HepG2 (cell line): ENCODE measurements around the gene NEK6. TPM values are rescaled to one million over a fixed set of nuclear protein-coding genes. Genes with fewer than 3 reads are reported as not detected.

Experiments used
- ATF7 ChIP-seq, 2 experiments: fragments of 450-650 bp in 1 of 2; sonication (generic) in 1 of 2; formaldehyde crosslinking in 1 of 2; IDR thresholded peaks; 2 replicates each; pipeline versions ENCODE4 v1.4.0 to v1.6.1; 2016 to 2020; ENCODE audit warnings: antibody characterized with exemption in 1 of 2, mild to moderate bottlenecking in 1 of 2, missing genetic modification reagents in 1 of 2
- CBX1 ChIP-seq: IDR thresholded peaks from one replicate; pipeline ENCODE4 v1.6.1; 2016; ENCODE audit warnings: antibody characterized with exemption, low read depth
- GATAD1 ChIP-seq: IDR thresholded peaks from 2 replicates; pipeline ENCODE4 v1.6.1; 2016; ENCODE audit warnings: missing genetic modification reagents, missing compliant biosample characterization
- HDAC1 ChIP-seq: sonication (generic); formaldehyde crosslinking; IDR thresholded peaks from 2 replicates; pipeline ENCODE4 v1.5.1; 2020; ENCODE audit warnings: mild to moderate bottlenecking, missing genetic modification reagents
- IRX3 ChIP-seq: sonication (generic); formaldehyde crosslinking; IDR thresholded peaks from 2 replicates; pipeline ENCODE4 v1.8.1; 2023; ENCODE audit warnings: mild to moderate bottlenecking, low read depth, missing genetic modification reagents, borderline replicate concordance
- MBD4 ChIP-seq: IDR thresholded peaks from 2 replicates; pipeline ENCODE4 v1.6.1; 2012; ENCODE audit warnings: low read length, inconsistent platforms, borderline replicate concordance
- NONO ChIP-seq, 2 experiments: fragments of 450-650 bp in 1 of 2; sonication (generic) in 1 of 2; formaldehyde crosslinking in 1 of 2; IDR thresholded peaks in 1 of 2; conservative IDR thresholded peaks in 1 of 2; 2 replicates each; pipeline versions ENCODE4 v1.6.1 to v1.8.0; 2017 to 2022; ENCODE audit warnings: mild to moderate bottlenecking in 1 of 2, missing genetic modification reagents in 1 of 2, moderate library complexity in 1 of 2
- PHF8 ChIP-seq: sonication (generic); formaldehyde crosslinking; IDR thresholded peaks from 2 replicates; pipeline ENCODE4 v1.5.0; 2020; ENCODE audit warnings: missing genetic modification reagents
- RBFOX2 ChIP-seq: fragments of 200-400 bp; formaldehyde crosslinking; IDR thresholded peaks from 2 replicates; pipeline ENCODE4 v1.6.1; 2017; ENCODE audit warnings: low read depth, mild to moderate bottlenecking, low read length
- SALL1 ChIP-seq: sonication (generic); formaldehyde crosslinking; IDR thresholded peaks from 2 replicates; pipeline ENCODE4 v1.8.0; 2022; ENCODE audit warnings: mild to moderate bottlenecking, missing genetic modification reagents
- ZNF382 ChIP-seq: sonication (generic); formaldehyde crosslinking; IDR thresholded peaks from 2 replicates; pipeline ENCODE4 v1.5.0; 2020; ENCODE audit warnings: missing genetic modification reagents, mild to moderate bottlenecking, borderline replicate concordance
- ZNF781 ChIP-seq: sonication (generic); formaldehyde crosslinking; IDR thresholded peaks from 2 replicates; pipeline ENCODE4 v1.5.1; 2020; ENCODE audit warnings: borderline replicate concordance, mild to moderate bottlenecking, missing genetic modification reagents; ENCODE audit errors: not compliant biosample characterization
- ZNF883 ChIP-seq: sonication (generic); formaldehyde crosslinking; IDR thresholded peaks from 2 replicates; pipeline ENCODE4 v1.5.1; 2020; ENCODE audit warnings: mild to moderate bottlenecking, missing genetic modification reagents; ENCODE audit errors: not compliant biosample characterization
- ZNF891 ChIP-seq: sonication (generic); formaldehyde crosslinking; IDR thresholded peaks from 2 replicates; pipeline ENCODE4 v1.5.0; 2020; ENCODE audit warnings: mild to moderate bottlenecking, missing genetic modification reagents
- polyA plus RNA-seq, 8 experiments: library from polyadenylated mRNA; depleted of rRNA in 3 of 8; stranded (reverse) in 7 of 8; unstranded in 1 of 8; fragments of >200 nt; fragmentation: Illumina TruSeq in 4 of 8; extraction: Trizol in 4 of 8; gene quantifications; 2 replicates each; pipeline versions ENCODE4 v1.2.1 to v1.2.3, GENCODE V29; 2011 to 2016; ENCODE audit warnings: low read depth in 4 of 8, missing spikeins in 1 of 8, mixed read lengths in 1 of 8; ENCODE audit not compliant: insufficient read depth in 1 of 8
- total RNA-seq, 5 experiments: library from RNA; depleted of rRNA; stranded (reverse); fragments of >200 nt; fragmentation: Illumina TruSeq; extraction: Trizol; gene quantifications; 2 replicates each; pipeline ENCODE4 v1.2.3, GENCODE V29; 2016; ENCODE audit warnings: low read depth in 1 of 5
- TF ChIP-seq, protein P1 (sequence below): sonication (generic); formaldehyde crosslinking; IDR thresholded peaks from 2 replicates; pipeline ENCODE4 v1.4.0; 2020; ENCODE audit warnings: missing genetic modification reagents, mild to moderate bottlenecking, borderline replicate concordance
- TF ChIP-seq, protein P2 (sequence below): fragments of 450-650 bp; IDR thresholded peaks from 2 replicates; pipeline ENCODE4 v1.6.1; 2017; ENCODE audit warnings: mild to moderate bottlenecking
- TF ChIP-seq, protein P3 (sequence below): sonication (generic); formaldehyde crosslinking; IDR thresholded peaks from 2 replicates; pipeline ENCODE4 v1.8.1; 2023; ENCODE audit warnings: mild to moderate bottlenecking, missing genetic modification reagents
- TF ChIP-seq, protein P4 (sequence below): sonication (generic); formaldehyde crosslinking; IDR thresholded peaks from 2 replicates; pipeline ENCODE4 v1.8.1; 2023; ENCODE audit warnings: mild to moderate bottlenecking, moderate library complexity, missing genetic modification reagents

Gene NEK6
- total and polyA plus RNA-seq, 2 of the 13 experiments (the other 11 are each of a cell fraction or from before 2014, with no cell fraction given), result 30.4 to 119 TPM

DNA sequence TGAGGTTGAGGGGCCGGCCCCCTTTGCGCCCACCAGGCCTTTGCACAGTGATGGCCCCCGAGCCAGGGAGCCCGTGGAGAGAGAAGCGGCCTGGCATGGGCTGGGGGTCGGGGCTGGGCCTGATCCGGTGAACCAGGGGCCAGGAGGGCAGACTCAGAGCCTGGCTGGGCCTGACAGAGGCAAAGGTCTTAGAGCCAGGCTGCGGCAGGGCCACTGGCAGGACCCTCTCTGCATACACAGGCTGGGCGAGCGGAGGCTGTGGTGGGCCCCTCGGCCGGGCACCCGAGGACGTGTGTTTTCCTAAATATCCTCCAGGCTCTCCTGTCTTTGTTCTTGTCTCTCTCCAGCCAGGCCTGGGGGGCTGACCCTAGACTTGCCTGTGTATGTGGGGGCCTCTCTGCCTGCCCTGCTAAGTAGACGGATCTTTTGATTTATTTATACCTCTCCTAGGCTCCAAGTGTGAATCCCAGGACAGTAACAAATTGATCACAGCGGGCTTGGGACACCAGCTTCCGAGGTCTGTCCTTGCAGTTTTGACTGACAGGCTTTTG is 933 bp downstream of the NEK6 start (continued):
- TF ChIP-seq, protein P1, sequence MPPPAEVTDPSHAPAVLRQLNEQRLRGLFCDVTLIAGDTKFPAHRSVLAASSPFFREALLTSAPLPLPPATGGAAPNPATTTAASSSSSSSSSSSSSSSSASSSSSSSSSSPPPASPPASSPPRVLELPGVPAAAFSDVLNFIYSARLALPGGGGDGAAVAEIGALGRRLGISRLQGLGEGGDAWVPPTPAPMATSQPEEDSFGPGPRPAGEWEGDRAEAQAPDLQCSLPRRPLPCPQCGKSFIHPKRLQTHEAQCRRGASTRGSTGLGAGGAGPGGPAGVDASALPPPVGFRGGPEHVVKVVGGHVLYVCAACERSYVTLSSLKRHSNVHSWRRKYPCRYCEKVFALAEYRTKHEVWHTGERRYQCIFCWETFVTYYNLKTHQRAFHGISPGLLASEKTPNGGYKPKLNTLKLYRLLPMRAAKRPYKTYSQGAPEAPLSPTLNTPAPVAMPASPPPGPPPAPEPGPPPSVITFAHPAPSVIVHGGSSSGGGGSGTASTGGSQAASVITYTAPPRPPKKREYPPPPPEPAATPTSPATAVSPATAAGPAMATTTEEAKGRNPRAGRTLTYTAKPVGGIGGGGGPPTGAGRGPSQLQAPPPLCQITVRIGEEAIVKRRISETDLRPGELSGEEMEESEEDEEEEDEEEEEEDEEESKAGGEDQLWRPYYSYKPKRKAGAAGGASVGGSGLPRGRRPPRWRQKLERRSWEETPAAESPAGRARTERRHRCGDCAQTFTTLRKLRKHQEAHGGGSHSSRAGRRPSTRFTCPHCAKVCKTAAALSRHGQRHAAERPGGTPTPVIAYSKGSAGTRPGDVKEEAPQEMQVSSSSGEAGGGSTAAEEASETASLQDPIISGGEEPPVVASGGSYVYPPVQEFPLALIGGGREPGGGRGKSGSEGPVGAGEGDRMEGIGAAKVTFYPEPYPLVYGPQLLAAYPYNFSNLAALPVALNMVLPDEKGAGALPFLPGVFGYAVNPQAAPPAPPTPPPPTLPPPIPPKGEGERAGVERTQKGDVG (CRISPR knock-in tag), result 0 out of 2 replicates have a peak, but pooled peaks have one; percentile 53
- no peak for TF ChIP-seq CBX1
- peak; percentile 61 for TF ChIP-seq ZNF883 (CRISPR knock-in tag)
- TF ChIP-seq ZNF891 (CRISPR knock-in tag), result no peak
- TF ChIP-seq IRX3 (CRISPR knock-in tag), result peak; percentile 9; the same call in 1 of the 2 replicates
- TF ChIP-seq GATAD1 (CRISPR knock-in tag), result no peak
- TF ChIP-seq ATF7 (IDR thresholded peaks at IDR 0.05), result no peak
- no peak for TF ChIP-seq ATF7 (CRISPR knock-in tag; IDR thresholded peaks at IDR 0.05)
- TF ChIP-seq MBD4, result no peak
- no peak for TF ChIP-seq NONO (IDR thresholded peaks at IDR 0.05)
- 0 out of 2 replicates have a peak, but pooled peaks have one; percentile 16 for TF ChIP-seq NONO (CRISPR knock-in tag; conservative IDR thresholded peaks at IDR 0.05)
- TF ChIP-seq SALL1 (CRISPR knock-in tag), result peak; percentile 47
- TF ChIP-seq, protein P2, sequence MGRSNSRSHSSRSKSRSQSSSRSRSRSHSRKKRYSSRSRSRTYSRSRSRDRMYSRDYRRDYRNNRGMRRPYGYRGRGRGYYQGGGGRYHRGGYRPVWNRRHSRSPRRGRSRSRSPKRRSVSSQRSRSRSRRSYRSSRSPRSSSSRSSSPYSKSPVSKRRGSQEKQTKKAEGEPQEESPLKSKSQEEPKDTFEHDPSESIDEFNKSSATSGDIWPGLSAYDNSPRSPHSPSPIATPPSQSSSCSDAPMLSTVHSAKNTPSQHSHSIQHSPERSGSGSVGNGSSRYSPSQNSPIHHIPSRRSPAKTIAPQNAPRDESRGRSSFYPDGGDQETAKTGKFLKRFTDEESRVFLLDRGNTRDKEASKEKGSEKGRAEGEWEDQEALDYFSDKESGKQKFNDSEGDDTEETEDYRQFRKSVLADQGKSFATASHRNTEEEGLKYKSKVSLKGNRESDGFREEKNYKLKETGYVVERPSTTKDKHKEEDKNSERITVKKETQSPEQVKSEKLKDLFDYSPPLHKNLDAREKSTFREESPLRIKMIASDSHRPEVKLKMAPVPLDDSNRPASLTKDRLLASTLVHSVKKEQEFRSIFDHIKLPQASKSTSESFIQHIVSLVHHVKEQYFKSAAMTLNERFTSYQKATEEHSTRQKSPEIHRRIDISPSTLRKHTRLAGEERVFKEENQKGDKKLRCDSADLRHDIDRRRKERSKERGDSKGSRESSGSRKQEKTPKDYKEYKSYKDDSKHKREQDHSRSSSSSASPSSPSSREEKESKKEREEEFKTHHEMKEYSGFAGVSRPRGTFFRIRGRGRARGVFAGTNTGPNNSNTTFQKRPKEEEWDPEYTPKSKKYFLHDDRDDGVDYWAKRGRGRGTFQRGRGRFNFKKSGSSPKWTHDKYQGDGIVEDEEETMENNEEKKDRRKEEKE, result no peak
- peak; percentile 44; the same call in 1 of the 2 replicates for TF ChIP-seq HDAC1 (CRISPR knock-in tag)
- TF ChIP-seq, protein P3, sequence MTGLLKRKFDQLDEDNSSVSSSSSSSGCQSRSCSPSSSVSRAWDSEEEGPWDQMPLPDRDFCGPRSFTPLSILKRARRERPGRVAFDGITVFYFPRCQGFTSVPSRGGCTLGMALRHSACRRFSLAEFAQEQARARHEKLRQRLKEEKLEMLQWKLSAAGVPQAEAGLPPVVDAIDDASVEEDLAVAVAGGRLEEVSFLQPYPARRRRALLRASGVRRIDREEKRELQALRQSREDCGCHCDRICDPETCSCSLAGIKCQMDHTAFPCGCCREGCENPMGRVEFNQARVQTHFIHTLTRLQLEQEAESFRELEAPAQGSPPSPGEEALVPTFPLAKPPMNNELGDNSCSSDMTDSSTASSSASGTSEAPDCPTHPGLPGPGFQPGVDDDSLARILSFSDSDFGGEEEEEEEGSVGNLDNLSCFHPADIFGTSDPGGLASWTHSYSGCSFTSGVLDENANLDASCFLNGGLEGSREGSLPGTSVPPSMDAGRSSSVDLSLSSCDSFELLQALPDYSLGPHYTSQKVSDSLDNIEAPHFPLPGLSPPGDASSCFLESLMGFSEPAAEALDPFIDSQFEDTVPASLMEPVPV (CRISPR knock-in tag), result no peak
- peak; percentile 84 for TF ChIP-seq RBFOX2
- TF ChIP-seq, protein P4, sequence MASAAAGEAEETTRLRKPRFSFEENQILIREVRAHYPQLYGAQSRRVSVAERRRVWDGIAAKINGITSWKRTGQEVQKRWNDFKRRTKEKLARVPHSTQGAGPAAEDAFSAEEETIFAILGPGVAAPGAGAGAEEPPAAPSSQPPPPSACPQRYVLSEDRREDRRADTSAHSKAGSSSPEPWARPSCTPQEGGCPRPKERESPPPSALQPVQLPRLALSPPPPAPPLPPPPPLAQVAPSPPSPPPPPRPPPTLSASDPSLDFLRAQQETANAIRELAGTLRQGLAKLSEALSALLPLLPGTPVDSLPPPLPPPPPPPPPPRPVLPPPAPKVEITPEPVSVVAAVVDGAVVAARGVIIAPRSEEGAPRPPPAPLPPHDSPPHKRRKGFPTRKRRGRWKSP, result peak; percentile 57; the same call in 1 of the 2 replicates
- no peak for TF ChIP-seq ZNF382 (CRISPR knock-in tag)
- peak; percentile 74 for TF ChIP-seq PHF8 (CRISPR knock-in tag)
- no peak for TF ChIP-seq ZNF781 (CRISPR knock-in tag)
